HG02870 (cell line): ENCODE data around the gene CELF2.

Experiments used
- ATAC-seq: cut with Tn5 transposase; IDR thresholded peaks from one replicate; pipeline ENCODE4 v1.9.1; 2021; ENCODE audit warnings: mild to moderate bottlenecking, moderate library complexity; ENCODE audit not compliant: unreplicated experiment

CELF2 gene

GRCh38 chr10:11288302-11288701, 270.6 kb downstream of the CELF2 start:
- no peak for ATAC-seq

DNA sequence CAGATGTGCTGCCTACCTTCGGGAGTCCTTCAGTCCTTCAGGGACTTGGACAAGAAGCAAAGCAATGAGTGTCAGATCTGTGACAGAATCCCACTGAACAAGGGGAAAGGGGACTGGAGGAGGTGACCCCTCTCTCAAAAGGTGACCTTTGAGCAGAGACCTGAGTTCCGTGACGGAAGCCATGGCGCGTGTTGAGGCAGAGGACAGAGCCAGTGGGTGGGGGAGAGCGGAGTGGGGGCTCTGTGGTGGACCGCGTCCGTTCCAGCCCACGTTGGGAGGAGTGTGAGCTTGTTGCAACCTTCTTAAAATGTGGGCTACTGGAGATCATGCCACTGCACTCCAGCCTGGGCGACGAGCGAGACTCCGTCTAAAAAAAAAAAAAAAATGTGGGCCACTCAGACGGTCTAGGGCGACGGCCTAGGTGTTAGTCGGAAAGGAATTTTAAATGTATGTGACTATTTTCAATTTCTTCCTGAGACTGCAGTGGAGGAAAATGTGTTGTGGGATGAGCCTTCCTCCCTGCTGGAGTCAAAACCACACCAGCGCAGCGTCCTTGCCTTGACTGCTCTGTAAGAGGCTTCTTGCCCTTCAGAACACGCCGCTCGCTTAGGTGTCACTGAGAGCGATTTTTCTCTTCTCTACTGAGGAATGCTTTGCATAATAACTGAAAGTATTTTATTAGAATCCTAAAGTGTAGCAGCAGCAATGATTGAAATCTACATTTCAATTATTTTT, 272.7 kb downstream of the CELF2 start:
- ATAC-seq = no peak

DNA sequence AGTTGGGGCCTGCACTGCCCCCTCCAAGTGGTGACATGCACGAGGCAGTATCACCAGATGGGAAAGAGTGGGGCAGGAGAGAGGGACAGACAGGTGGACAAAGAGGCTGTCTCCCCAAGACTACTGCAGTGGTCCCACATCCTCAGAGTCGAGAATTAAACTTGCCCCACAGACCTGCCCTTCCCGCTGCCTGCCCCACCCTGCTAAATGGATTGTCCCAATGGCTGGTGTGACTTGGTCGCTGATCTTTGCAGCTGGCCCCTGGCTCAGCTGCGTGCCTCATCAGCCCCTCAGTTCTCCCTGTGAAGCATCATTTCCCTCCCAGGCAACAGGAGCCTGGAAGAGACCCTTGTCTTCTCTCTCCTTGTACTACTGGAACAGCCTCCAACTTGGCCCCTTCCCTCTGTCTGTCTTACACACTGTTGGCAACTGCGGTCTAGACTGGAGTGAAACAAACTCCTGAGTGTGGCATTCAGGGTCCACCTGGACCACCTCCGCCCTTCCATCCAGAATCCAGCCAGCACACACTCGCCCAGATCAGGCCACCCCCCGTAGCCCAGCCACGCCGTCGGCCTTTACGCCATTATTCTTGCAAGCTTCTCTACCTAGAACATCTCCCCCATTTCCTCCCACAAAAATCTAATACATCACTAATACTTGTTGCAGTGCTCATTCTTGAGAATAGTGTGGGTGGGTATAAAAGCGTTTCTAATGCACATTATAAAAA, 275.1 kb downstream of the CELF2 start:
- ATAC-seq = no peak

- ATAC-seq = no peak
Measured at GRCh38 chr10:11293332-11293731, 275.7 kb downstream of the CELF2 start.

- ATAC-seq = no peak
Measured at GRCh38 chr10:11294831-11295450, 277.3 kb downstream of the CELF2 start.

DNA sequence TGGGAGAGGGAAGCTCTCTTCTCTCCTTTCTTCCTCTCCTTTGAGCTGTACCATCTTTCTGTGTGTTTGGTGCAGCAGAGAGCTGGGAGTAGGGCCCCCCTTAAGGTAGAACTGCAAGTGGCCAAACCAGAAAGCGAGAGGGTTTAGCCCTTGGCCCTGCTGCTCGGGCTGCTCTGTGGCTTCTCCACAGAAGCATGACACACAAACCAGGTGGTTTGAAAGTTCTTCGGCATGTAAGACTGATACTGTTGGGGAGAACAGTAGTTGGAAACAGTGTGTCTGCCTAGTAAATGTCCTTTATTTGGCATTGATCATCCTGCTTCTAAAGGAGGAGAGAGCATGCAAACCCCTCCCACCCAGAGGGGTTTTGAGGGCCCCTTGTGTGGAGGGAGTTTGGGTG, 277.8 kb downstream of the CELF2 start:
- peak; percentile 78 for ATAC-seq

GRCh38 chr10:11297136-11297535, 279.5 kb downstream of the CELF2 start:
- no peak for ATAC-seq

DNA sequence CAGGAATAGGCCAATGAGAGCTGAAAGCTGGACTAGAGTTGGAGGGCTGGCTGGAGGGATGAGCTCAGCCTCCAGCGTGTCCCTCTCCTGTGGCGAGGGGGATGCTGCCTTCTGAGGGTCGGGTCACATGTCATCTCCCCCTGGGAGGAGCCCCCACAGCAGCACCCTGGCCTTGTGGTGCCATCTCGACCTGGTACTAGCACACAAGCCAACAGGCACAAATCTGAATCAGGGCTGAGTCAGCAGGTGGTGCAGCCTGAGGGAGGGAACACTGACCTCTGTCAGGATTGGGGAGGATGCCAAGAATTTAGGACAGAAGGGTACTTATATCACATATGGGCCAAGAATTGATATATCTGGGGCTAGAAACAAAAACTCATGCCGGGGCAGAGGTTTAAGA, 280.4 kb downstream of the CELF2 start:
- ATAC-seq = no peak

- no peak for ATAC-seq
Measured at GRCh38 chr10:11299125-11299524, 281.5 kb downstream of the CELF2 start.

GRCh38 chr10:11300026-11300425, 282.4 kb downstream of the CELF2 start:
- no peak for ATAC-seq

DNA sequence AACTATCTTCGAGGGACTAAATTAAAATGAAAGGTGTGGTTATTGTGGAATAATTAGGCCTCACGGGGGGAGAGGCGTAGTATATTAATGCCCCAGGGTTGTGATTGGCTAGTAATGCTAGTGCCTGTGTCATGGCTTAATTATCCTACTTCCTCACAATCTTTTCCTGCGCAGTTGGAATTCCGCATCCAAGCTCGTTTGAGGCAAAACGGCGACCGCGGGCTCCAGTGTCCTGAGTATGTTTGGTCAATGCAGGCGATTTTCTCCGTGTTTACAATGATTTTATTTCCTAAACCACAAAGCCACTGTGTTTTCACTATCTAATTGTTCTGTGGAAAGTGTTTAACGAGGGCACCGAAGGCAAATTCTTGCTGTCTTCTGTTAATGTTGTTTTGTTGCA, 282.9 kb downstream of the CELF2 start:
- no peak for ATAC-seq

- ATAC-seq = no peak
Measured at GRCh38 chr10:11301571-11302111, 284.0 kb downstream of the CELF2 start.

GRCh38 chr10:11302181-11302580, 284.5 kb downstream of the CELF2 start:
- ATAC-seq = no peak

DNA sequence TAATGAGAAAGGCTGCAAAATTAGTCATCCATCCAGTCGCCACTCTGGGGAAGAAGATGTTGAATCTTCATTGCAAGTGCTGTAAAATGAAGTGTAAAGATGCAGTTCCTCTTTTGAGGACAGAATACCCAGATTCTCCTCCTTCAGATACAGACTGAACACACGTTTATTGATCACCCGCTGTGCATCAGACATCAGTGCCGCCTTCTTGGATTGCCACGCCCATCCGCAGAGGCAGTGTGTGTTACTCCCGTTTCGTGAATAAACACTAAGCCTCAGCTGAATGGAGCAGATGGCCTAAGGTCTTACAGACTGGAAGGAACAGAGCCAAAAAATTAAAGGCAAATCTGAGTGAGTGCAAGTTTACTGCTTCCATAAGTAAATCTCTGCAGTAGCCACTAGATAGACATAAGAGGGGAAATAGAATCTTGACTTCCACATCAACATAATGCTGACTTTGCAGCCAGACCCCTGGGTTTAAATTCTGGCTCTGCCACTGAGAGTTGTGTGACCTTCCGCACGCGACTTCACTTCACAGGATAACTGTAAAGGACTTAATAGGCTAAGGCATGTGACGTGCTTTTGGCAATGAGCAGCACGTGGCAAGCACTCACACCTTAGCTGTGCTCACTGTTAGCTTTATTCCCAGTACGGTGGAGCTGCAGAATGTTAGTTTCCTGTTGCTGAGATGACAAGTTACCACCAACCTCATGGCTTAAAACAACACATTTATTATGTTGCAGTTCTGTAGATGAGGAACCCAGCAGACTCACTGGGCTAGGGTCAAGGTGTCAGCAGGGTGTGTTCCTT, 285.9 kb downstream of the CELF2 start:
- ATAC-seq = no peak

- ATAC-seq = no peak
Measured at GRCh38 chr10:11304906-11305585, 287.4 kb downstream of the CELF2 start.

DNA sequence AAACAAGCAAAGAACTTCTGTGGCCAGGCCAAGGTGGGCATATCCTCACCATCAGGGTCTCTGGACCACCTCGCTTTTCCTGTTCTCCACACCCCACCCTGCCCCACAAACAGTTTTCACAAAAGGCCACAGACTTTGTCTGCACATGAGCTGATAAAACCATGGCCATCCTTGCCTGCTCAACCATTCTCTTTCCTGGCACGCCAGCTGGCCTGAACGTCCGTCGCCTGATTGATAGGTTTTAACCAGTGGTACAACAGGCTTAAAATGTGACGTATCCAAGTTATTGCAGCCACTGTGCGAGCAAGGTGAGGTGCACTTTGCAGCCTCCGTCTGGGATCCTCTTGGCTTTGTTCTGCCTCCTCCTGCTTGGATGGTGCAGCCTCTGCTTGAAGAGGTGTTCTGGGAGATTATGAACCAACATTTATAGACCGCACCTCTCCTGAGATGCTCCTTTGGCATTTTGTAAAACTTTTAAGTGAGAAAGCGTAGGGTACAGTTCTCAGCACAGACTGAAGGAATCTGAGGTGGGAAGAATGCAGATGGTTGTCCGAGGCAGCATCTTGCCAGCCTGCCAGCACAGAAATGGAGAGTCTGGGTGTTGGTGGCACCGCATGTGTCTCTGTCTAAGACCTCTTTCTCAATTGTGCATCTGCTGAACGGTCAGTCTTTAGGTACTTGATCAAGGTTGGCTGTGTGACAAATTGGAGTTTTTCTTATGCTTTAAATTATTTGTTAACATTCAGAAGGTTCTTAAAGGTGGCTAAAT, 288.3 kb downstream of the CELF2 start:
- ATAC-seq = no peak

- no peak for ATAC-seq
Measured at GRCh38 chr10:11307004-11307403, 289.3 kb downstream of the CELF2 start.

DNA sequence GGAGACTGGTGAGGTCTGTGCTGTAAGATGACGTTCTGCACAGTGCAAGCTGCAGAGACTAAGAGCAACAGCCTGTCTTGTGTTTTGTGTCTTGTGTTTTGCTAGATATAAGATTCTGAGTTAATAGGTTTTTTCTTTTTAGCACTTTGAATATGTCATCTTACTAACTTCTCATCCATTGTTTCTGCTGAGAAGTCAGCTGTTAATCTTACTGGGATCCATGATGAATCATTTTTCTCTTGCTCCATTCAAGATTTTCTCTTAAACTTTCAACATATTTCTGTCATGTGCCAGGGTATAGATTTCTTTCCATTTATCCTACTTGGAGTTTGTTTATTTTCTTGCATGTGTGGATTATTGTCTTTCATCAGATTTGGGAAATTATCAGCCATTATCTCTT, 290.3 kb downstream of the CELF2 start:
- no peak for ATAC-seq

- ATAC-seq = no peak
Measured at GRCh38 chr10:11311027-11311426, 293.4 kb downstream of the CELF2 start.

DNA sequence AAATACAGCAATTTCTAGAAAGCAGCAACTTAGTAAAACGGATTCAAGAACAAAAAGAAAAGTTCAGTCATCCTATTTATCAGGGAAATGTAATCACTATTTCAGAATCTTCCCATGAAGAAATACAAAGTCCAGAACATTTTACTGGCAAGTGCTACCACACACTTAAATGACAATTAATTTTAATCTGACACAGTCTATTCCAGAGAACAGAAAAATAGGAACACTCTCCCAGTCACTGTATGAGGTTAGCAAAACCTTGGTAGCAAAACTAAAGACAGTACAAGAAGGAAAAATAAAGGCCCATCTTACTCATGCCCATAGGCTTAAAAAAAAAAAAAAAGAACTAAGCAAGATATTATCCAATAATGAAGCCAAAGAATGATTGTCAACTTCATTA, 295.8 kb downstream of the CELF2 start:
- ATAC-seq = no peak
